ENCODE data around the gene ACTN2.

DNA sequence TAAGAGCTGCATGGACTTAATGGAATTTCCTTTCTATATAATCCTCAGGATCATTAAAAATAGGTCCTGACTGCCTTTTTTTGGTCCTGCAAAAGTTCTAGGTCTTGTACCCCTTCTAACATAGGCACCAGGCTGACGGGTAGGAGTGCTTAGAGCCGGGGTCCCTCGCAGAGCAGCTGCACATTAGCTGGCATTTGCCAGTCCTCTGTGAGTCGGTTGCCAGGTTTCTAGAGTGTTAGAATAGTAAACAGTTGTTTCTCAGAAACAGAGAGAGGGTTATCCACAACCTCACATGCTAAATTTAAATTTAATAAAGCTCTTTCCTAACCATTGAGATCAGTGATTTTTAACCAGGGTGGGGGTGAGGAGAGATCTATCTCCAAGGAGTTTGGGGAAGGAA, 46.6 kb upstream of the ACTN2 start:
- TF ChIP-seq, protein P1, sequence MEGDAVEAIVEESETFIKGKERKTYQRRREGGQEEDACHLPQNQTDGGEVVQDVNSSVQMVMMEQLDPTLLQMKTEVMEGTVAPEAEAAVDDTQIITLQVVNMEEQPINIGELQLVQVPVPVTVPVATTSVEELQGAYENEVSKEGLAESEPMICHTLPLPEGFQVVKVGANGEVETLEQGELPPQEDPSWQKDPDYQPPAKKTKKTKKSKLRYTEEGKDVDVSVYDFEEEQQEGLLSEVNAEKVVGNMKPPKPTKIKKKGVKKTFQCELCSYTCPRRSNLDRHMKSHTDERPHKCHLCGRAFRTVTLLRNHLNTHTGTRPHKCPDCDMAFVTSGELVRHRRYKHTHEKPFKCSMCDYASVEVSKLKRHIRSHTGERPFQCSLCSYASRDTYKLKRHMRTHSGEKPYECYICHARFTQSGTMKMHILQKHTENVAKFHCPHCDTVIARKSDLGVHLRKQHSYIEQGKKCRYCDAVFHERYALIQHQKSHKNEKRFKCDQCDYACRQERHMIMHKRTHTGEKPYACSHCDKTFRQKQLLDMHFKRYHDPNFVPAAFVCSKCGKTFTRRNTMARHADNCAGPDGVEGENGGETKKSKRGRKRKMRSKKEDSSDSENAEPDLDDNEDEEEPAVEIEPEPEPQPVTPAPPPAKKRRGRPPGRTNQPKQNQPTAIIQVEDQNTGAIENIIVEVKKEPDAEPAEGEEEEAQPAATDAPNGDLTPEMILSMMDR (IDR thresholded peaks at IDR 0.05), result no peak
- TF ChIP-seq POLR2A (IDR thresholded peaks at IDR 0.05), result no peak

Measured in tibial nerve (tissue), 3 donors.